ENCODE data around the gene PCNX3.

Gene PCNX3

GRCh38 chr11:65639623-65640482 lies 24.3 kb downstream of the PCNX3 start:
- peak in 1 of 2 experiments; percentile 32 for DNase-seq (ENCODE audit: low read depth in 2 of 2)

DNA sequence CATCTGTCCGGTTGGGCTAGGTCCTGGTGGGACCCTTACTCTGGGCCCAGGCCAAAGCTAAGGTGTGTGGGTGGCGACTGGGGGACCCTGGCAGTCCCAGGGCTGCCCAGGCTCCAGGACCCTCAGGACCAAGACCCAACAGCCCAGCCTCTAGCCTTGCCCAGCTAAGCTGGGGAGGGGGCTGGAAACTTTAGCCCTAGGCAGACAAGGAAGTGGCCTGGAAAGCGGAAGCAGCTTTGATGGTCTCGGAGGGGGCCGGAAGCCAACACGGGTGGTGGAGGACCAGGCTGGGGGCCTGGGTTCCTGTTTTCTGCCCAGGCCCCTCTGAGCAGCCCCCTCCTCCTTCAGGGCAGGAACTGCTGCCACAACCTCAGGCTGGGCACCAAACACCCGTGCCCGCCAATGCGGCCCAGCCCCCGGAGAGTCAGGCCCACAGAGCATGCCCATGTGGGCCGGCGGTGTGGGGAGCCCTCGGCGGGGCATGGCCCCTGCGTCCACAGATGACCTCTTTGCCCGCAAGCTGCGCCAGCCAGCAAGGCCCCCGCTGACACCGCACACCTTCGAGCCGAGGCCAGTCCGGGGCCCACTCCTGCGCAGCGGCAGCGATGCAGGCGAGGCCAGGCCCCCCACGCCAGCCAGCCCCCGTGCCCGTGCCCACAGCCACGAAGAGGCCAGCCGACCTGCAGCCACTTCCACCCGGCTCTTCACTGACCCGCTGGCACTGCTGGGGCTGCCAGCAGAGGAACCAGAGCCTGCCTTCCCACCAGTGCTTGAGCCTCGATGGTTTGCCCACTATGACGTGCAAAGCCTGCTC lies 25.1 kb downstream of the PCNX3 start:
- DNase-seq (ENCODE audit: low read depth in 2 of 2): no peak

DNA sequence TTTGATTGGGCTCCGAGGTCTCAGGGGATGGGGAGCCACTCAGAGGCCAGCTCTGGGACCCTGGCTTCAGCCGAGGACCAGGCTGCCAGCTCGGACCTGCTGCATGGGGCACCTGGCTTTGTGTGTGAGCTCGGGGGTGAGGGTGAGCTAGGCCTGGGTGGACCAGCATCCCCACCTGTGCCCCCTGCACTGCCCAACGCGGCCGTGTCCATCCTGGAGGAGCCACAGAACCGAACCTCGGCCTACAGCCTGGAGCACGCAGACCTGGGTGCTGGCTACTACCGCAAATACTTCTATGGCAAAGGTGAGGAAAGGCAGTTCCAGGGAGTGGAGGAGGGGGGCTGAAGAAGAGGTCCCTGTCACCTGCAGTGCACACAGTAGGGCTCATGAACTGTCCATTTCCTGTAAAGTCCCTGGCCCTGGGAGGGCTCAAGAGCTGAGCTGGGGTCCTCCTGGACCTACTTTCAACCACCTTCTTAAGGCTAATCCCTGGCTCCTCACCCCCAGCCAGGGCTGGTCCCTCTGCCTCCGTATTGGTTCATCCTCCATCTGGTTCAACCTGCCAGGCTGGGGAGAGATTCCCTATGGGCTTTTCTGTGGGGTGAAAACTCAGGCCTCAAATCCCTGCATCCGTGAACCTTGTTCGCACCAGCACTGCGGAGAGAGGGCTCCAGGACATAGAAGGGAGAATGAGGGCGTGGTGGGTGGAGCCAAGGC lies 25.9 kb downstream of the PCNX3 start:
- no peak for DNase-seq (ENCODE audit: low read depth in 2 of 2)

GRCh38 chr11:65642014-65642671 lies 26.6 kb downstream of the PCNX3 start:
- no peak for DNase-seq (ENCODE audit: low read depth in 2 of 2)

GRCh38 chr11:65643971-65644370 lies 28.4 kb downstream of the PCNX3 start:
- no peak for DNase-seq (ENCODE audit: low read depth in 2 of 2)

DNA sequence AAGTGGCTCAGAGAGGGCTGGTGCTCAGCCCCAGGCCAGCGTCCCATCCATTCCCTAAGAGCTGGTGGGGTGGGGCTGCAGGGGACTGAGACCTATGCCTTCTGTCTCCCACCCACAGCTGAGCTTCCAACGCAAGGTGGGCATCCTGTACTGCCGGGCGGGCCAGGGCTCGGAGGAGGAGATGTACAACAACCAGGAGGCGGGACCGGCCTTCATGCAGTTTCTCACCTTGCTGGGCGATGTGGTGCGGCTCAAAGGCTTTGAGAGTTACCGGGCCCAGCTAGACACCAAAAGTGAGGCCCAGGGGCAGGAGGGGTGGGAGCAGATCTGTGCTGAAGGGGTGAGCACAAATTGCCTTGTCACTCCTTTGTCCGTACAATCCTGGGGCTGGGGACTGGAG lies 29.3 kb downstream of the PCNX3 start:
- no peak for DNase-seq (ENCODE audit: low read depth in 2 of 2)

- no peak for DNase-seq (ENCODE audit: low read depth in 2 of 2)
These were observed 30.1 kb downstream of the PCNX3 start for GRCh38 chr11:65645710-65646109.

DNA sequence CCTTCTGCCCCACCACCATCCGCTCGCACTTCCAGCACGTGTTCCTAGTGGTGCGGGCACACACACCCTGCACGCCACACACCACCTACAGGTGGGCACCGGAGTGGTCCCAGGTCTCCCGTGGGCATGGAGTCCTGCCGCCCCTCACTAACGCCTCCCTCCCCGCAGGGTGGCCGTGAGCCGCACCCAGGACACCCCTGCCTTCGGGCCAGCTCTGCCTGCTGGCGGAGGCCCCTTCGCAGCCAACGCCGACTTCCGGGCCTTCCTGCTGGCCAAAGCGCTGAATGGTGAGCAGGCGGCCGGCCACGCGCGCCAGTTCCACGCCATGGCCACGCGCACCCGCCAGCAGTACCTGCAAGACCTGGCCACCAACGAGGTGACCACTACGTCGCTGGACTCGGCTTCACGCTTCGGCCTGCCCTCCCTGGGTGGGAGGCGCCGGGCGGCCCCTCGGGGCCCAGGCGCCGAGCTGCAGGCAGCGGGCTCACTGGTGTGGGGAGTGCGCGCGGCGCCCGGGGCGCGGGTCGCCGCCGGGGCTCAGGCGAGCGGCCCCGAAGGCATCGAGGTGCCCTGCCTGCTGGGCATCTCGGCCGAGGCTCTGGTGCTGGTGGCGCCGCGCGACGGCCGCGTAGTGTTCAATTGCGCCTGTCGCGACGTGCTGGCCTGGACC lies 30.8 kb downstream of the PCNX3 start:
- DNase-seq (ENCODE audit: low read depth in 2 of 2): no peak

DNA sequence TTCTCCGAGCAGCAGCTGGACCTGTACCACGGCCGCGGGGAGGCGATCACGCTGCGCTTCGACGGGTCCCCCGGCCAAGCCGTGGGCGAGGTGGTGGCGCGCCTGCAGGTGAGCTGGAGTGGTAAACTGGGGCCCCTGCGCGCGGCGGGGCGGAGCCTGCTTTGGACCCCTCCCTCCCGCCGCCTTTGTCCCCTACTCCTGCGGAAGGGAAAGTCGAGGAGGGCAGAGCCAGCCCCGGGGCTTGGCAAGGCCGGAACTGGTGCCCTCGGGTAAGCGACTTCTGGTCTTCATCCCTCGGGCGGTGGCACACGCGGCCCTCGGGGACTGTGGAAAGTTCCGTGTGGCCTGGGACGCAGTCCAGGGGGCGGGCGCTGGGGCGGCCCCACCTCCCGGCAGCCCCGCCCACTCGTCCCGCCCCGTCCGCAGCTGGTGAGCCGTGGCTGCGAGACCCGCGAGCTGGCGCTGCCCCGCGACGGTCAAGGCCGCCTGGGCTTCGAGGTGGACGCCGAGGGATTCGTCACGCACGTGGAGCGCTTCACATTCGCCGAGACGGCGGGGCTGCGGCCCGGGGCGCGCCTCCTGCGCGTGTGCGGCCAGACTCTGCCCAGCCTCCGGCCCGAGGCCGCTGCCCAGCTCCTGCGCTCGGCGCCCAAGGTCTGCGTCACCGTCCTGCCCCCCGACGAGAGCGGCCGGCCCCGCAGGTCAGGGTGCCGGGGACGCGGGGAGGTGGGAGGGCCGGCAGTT lies 31.6 kb downstream of the PCNX3 start:
- no peak for DNase-seq (ENCODE audit: low read depth in 2 of 2)

DNA sequence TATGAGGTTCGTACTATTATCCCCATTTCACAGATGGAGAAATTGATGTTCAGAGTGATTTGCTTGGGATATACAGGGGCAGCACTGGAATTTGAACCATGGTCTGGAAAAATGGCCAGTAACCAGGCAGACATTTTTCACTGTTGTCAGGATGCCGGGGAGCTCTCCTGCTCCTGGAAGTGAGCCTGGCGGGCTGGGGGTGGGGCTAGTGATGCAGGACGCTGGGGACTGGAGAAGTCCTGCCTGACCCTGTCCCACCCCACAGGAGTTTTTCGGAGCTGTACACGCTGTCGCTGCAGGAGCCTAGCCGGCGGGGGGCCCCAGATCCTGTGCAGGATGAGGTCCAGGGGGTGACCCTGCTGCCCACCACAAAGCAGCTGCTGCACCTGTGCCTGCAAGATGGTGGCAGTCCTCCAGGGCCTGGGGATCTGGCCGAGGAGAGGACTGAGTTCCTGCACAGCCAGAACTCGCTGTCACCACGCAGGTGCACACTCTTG lies 33.5 kb downstream of the PCNX3 start:
- no peak for DNase-seq (ENCODE audit: low read depth in 2 of 2)

GRCh38 chr11:65649656-65650546 lies 34.3 kb downstream of the PCNX3 start:
- DNase-seq (ENCODE audit: low read depth in 2 of 2): no peak

GRCh38 chr11:65650547-65651338 lies 35.2 kb downstream of the PCNX3 start:
- no peak for DNase-seq (ENCODE audit: low read depth in 2 of 2)

DNA sequence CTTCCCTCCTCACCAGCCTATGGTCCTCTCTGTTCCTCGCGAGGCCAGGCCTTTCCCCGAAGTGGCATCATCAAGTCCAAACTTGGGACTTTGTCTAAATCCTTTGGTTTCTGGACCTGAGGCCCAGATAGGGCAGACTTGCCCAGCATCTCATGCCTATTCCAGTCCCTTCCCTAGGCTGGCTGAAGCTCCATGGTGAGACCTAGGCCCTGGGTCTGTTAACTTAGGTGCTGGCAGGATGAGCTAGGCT lies 35.7 kb downstream of the PCNX3 start:
- no peak for DNase-seq (ENCODE audit: low read depth in 2 of 2)

DNA sequence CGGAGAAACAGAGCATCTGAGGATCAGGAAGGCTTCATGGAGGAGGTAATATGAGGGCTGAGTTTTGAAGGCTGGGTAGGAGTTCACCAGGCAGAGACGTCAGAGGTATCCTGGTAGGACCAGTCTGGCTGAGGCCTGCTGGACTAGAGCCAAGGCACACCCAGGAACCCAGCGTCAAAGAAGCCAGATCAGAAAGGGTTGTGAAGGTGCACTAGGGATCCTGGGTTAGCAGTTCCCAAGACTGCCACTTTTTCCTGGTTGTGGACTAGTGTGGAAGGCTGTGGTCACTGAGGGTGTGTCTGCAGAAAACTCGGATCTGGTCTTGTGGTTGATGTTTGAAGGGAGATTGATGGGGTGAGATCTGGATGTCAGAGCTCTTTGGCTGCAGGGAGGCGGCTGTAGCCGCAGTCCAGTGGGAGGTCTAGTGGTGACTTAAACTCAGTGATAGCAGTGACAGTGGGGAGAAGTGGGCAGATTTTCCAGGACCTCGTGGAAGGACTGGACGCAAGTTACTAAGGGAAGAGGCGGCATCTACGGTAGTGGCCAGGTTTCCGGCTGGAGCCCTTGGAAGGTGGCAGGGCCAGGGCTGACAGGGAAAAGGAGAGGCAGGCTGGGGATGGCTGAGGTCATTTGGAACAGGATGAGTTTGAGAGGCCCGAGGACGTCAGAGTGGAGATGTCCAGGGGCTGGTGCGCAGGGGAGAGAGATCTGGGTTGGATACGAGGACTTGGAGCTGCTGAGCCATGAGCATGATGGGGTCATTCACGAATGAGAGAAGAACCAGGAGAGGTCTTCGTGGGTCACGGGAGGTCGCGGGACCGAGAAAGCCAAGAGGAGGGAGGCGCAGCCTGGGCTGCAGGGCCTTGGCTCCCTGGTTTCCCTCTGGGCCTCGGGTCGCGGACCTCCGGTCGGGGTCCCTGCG lies 36.3 kb downstream of the PCNX3 start:
- no peak for DNase-seq (ENCODE audit: low read depth in 2 of 2)

- DNase-seq (ENCODE audit: low read depth in 2 of 2): peak; percentile 91 to 94
These were observed 37.1 kb downstream of the PCNX3 start for GRCh38 chr11:65652511-65653228.

DNA sequence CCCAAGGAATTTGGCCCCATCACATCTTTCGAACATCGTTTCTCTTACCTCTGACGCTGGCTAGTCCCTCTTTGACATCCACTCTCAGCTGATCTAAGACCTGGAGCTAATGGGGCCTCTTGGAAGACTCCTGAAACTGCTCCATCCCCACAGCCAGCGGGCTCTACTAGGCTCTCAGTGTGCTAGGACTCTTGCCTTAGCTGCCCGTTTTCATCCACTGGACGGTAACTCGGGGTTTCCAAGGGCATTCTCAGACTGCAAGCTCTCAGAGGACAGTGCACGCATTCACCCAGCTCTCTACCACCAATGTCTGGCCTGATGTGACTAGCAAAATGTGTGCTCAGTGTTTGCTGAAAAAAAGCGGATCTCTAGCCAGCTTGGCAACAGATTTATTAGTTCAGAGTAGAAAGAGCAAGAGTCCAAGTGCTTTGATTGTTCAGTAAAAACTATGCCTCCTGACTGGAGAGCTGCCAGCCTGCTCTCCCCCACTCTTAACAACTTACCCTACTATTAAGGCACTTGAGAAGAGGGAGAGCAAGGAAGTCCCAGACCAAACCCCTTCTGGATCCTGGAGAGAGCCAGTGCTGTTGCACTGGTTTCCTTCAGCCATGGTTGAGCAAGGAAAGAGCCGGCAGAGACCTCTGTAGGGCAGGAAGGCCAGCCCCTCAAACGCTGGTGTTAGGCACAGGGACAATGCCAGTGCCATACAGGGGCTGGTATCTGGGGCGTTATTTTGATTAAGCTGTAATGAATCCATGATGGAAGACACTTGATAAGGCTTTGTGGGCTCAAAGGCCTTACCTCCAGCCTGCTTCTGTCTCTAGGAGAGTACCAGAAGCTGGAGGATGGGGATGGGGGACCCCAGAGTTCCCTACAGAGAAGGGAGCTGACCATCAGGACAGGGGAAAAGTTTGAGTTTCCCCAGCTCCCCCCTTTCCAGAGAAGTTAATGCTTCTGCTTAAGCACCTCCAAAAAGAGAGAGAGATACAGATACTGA lies 38.0 kb downstream of the PCNX3 start:
- no peak for DNase-seq (ENCODE audit: low read depth in 2 of 2)

All from stimulated activated CD4-positive, alpha-beta T cell treated with anti-CD3 and anti-CD28 coated beads, Interleukin-12 subunit alpha, Interleukin-12 subunit beta, amount 100 ng/mL, for 24 hours (primary cell).